ENCODE results near the gene BRD2.

The BRD2 gene

GRCh38 chr6:32949113-32949512, 19.3 kb upstream of the BRD2 start:
- DNase-seq, result no peak

DNA sequence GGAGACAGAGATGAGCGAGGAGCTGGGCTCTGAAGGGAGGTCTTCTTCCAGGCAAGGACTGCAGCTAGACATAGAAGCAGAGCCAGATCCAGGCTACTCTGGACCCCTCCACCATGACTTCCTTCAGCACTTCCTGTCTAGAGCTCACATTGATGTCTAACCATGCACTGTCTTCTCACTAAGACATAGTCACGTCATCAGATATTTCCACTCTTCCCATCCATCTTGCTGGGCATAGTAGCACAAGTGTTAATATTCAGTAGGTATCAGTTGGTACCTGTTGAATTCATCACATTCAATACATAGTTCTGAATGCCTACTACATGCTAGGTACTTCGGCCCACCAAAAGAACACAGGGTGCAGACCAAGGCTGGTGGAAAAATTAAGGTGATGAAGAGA, 18.4 kb upstream of the BRD2 start:
- DNase-seq, result no peak

DNA sequence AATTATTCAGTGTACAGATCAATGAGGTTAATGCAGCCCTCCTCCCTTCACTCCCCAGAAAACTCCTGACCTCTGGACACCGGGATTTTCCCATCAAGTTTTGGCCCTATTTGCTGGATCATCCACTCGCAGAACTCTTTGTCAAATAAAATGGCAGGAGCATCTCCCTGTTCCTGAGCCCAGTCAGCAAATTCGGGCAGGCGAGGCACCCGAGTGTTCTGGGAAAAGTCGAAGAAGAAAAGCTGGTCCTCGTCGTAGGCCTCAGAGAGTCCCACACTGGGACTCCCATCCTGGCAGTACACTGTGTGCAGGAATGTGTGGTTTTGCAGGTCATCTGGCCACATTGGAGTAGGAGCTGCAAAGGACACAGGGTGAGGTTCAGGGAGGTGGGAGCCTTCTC, 17.9 kb upstream of the BRD2 start:
- DNase-seq, result no peak

DNA sequence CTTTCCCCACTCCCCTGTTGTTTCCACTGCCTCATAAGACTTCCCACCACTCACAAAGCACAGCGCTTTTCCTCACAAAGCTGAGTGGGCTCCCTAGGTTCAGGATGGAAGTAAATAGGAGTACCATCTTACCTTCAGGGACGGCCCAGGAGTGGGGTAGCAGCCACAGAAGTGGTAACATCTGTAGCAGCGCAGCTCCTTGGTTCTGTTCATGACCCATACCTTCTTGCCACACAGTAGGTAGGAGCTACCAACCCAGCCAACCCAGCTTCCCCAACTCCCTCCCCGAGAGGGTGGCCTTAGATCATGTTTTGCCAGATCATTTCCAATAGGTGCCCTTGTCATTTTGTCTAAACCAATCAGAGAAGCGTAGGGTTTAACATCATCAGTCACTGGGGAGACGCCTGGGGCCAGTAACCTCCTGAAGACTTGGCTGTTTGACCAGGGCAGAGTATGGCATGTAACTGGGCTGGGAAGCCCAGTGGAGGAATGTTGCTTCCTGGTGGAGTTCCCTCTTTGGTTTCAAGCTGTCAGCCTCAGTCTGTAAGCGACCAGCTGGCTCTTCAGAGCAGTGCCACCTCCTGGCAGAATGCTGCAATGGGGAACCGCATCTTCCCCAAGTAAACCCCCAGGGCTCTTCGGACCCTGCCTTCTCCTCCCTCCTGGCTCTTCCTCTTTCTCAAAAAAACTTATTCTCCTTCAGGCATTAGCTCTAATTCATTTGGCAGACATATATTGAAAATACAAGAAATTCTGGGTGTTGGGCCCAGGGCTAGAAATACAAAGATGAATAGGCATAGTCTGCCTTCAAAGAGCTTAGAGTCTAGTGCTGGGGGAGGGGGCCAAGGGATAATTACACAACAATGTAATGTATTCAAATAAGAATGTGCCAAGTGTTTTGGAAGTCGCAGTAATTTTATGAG, 15.3 kb upstream of the BRD2 start, which contains the start of gene HLA-DMA:
TSS of gene HLA-DMA (minus strand) at position 281 of the 923 bp plus-strand sequence. CDS start at position 220, 61 bp downstream.
- peak; percentile 97 for DNase-seq

DNA sequence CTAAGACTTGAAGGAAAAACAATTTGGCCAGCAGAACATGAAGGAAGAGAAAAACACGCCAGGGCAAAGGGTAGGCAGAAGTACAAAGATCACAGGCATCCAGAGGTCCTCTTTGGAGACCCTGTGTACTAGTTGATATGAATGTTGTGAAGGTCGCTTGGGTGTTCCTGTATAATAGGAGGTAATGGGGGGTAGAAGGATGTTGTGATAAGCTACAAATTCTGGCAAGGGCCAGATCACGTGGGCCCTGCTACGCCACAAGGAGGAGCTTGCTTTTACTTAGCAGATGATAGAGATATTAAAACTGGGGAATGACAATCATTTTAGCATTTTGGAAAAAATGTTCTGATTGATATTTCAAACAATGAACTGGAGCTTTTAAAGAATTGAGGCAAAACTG, 14.6 kb upstream of the BRD2 start:
- DNase-seq, result no peak

GRCh38 chr6:32954267-32954666, 14.1 kb upstream of the BRD2 start:
- DNase-seq, result no peak

- no peak for DNase-seq
Measured at GRCh38 chr6:32954986-32955802, 13.2 kb upstream of the BRD2 start.

GRCh38 chr6:32956176-32956575, 12.2 kb upstream of the BRD2 start:
- DNase-seq, result no peak

GRCh38 chr6:32960563-32960962, 7.8 kb upstream of the BRD2 start:
- no peak for DNase-seq

DNA sequence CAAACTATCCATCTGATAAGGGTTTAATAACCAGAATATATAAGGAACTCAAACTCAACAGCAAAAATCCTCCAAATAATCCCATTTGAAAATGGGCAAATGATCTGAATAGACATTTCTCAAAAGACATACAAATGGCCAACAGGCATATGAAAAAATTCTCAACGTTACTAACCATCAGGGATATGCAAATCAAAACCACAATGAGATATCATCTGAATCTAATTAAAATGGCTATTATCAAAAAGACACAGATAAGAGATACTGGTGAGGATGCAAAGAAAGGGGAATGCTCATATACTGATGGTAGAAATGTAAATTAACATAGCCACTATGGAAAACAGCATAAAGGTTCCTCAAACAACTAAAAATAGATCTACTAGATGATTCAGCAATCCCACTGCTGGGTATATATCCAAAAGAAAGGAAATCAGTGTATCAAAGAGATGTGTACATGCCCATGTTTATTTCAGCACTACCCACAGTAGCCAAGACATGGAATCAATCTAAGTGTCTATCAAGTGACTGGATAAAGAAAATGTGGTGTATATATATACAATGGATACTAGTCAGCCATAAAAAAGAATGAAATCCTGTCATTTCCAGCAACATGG, 6.1 kb upstream of the BRD2 start:
- no peak for DNase-seq

DNA sequence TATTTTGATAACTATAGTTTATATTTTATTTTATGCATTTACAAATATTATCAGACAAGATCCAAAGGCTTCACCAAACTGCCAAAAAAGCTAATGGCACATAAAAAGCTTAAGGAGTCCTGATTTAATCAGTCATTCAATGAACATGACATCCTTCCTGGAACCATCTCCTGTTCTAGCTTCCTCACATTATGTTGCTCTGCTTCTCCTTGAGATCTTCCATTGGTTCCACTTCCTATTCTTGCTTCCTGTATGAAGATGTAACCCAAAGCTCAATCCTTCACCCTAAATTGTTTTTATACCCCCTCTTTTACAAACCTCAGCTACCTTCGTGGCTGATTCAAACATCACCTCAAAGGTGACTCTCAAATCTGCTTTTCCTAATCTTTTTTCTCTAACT, 4.5 kb upstream of the BRD2 start:
- DNase-seq, result no peak

DNA sequence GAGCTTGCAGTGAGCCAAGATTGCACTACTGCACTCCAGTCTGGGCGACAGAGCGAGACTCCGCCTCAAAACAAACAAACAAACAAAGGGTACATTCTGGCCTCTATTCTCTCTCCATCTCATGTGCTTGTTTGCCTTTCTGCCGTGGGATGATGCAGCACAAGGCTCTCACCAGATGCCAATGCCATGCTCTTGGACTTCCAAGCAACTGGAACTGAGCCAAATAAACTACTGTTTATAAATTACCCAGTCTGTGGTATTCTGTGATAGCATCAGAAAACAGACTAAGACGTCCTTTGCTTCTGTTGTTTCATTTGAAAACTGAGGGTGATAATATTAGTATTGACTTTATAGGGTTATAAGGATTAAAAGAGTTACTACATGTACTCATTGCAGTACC, 3.6 kb upstream of the BRD2 start:
- no peak for DNase-seq

- peak; percentile 61 for DNase-seq
Measured at GRCh38 chr6:32967151-32968091, 973 bp upstream of the BRD2 start.

DNA sequence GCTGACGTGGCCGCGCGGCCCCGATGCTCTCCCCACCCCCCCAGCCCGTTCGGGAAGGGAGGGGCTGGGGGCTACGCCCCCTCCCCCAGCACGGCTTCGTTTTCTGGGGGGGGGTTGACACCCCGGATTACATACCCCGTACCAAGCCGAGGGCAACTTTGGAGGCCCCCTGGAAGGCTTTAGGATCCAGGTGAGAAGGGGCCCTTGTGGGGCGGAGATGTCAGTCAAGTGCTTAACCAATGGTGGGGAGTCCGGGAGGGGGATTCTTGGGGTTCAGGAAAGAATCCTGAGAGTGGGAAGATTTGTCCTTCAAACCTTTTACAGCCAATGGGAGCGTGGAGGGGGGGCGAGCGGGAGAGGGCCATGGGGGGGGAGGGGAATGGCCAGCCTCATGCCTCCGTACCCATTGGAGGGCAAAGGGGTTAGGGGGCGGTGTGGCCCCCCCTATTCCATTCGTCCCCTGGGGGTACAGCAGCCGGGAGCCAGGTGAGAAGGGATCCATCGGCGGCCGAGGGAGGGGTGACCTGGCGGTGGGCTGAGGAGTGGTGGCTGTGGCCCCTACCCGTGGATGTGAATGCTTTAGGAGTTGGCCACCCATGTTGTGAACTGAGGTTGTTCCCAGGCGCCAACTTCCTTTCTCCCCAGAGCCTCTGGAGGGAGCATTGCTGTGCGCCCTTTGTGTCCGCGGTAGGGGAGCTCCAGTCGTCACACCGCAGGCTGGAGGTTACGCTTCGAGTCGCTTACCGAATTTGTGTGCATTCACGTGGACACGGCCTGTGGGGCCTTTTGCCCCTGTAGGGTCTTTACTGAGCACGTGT, 682 bp downstream of the BRD2 start:
- peak; percentile 83 for DNase-seq

- peak; percentile 99 for DNase-seq
Measured at GRCh38 chr6:32969685-32970412, 1.5 kb downstream of the BRD2 start.

- DNase-seq, result peak; percentile 96
Measured at GRCh38 chr6:32970413-32971241, 2.2 kb downstream of the BRD2 start.

DNA sequence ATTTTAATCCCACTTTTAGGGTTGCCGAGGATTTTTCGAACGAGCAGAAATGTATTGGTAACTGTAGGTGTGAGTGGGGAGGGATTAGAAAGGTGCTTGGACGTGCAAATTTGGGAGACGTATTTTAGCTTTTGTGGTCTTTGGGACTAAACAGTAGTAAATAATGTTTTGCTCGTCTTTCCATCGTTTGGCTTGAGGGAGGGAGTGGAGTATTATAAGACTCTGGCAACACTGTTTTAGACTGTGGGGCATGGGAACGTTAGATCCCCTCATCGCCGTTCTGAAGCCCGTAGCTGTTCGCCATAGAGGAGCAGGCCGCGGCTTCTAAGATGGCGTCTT, 2.8 kb downstream of the BRD2 start:
- no peak for DNase-seq

- DNase-seq, result peak; percentile 100
Measured at GRCh38 chr6:32971581-32972352, 3.4 kb downstream of the BRD2 start.
